HCT116 (cell line): Measurements from ENCODE around the gene ATP5PO. TPM values are rescaled to one million over a fixed set of nuclear protein-coding genes. Genes with fewer than 3 reads are reported as not detected.

Source experiments
- ATAC-seq: fragments of 200-7000 bp; cut with Tn5 transposase; 2 replicates; pipeline ENCODE4 v1.9.1; 2020; ENCODE audit warnings: mild to moderate bottlenecking, moderate library complexity
- BruUV-seq: library from RNA; stranded (reverse); fragments of 400-500 nt; replicated peaks from 2 replicates; lab custom pipeline; 2021; lab: Mats Ljungman, UMichigan
- CTCF ChIA-PET: fragments of 300-600 bp; sonication (Branson Sonifier 250); formaldehyde crosslinking; loops from one replicate; lab custom pipeline; 2021; ENCODE audit warnings: antibody characterized with exemption; lab: Charles Lee
- POLR2A ChIA-PET: fragments of 300-600, 350-600 bp; sonication (Branson Sonifier 250); formaldehyde crosslinking; loops from one replicate; lab custom pipeline; 2021; ENCODE audit warnings: antibody characterized with exemption; lab: Charles Lee
- RAD21 ChIA-PET, 2 experiments: fragments of 300-600 bp; sonication (Branson Sonifier 250); formaldehyde crosslinking; loops; one replicate each; lab custom pipeline; 2023; ENCODE audit warnings: low total read pairs in 2 of 2; ENCODE audit not compliant: uncharacterized antibody in 2 of 2, unreplicated experiment in 2 of 2, low non-redundant PET in 1 of 2; lab: Charles Lee
- DNase-seq: peaks from one replicate; pipeline ENCODE4 v3.0.0-alpha.2; 2010; ENCODE audit warnings: low read depth, low spot score
- H2AFZ ChIP-seq: fragments of 200-600 bp; shearing (Covaris generic), sonication (generic); 2 replicates; pipeline ENCODE4 v1.6.1; 2017; ENCODE audit warnings: low read depth, mixed run types, mixed read lengths, antibody characterized with exemption, low read length; ENCODE audit not compliant: poor library complexity, severe bottlenecking
- H3K27ac ChIP-seq: 2 replicates; pipeline ENCODE4 v1.5.1; 2012; ENCODE audit warnings: low read depth, low read length
- H3K27me3 ChIP-seq: fragments of 200-600 bp; sonication (generic); 2 replicates; pipeline ENCODE4 v1.6.1; 2016; ENCODE audit warnings: mixed run types, low read length, mixed read lengths; ENCODE audit not compliant: insufficient read depth
- H3K36me3 ChIP-seq, 2 experiments: fragments of 200-500 bp in 1 of 2; fragments of 200-600 bp in 1 of 2; sonication (Bioruptor generic) in 1 of 2; sonication (generic) in 1 of 2; 2 replicates each; pipeline versions ENCODE4 v1.5.1 to v1.6.1; 2014 to 2016; ENCODE audit warnings: low read length in 2 of 2, inconsistent platforms in 1 of 2, mixed read lengths in 1 of 2, mixed run types in 1 of 2; ENCODE audit not compliant: insufficient read depth in 2 of 2, control insufficient read depth in 1 of 2
- H3K4me1 ChIP-seq, 2 experiments: fragments of 200-600 bp in 1 of 2; sonication (generic) in 1 of 2; 2 replicates each; pipeline versions ENCODE4 v1.5.1 to v1.6.1; 2012 to 2017; ENCODE audit warnings: low read length in 2 of 2, inconsistent platforms in 1 of 2, mild to moderate bottlenecking in 1 of 2, mixed read lengths in 1 of 2, mixed run types in 1 of 2, moderate library complexity in 1 of 2; ENCODE audit not compliant: insufficient read depth in 2 of 2, control insufficient read depth in 1 of 2
- H3K4me2 ChIP-seq: fragments of 200-600 bp; sonication (generic); 2 replicates; pipeline ENCODE4 v1.6.1; 2017; ENCODE audit warnings: mixed run types, low read length, mixed read lengths
- H3K4me3 ChIP-seq, 2 experiments: fragments of 200-600 bp in 1 of 2; sonication (generic) in 1 of 2; replicated peaks in 1 of 2; 2 replicates each; pipeline ENCODE4 v1.5.1; 2011 to 2016; ENCODE audit warnings: low read length in 2 of 2, control low read depth in 1 of 2, low read depth in 1 of 2, mild to moderate bottlenecking in 1 of 2, mixed read lengths in 1 of 2, mixed run types in 1 of 2
- H3K79me2 ChIP-seq: fragments of 200-600 bp; sonication (generic); 2 replicates; pipeline ENCODE4 v1.6.1; 2017; ENCODE audit warnings: mild to moderate bottlenecking, mixed run types, low read length, moderate library complexity, mixed read lengths; ENCODE audit not compliant: insufficient read depth
- H3K9ac ChIP-seq: fragments of 200-600 bp; sonication (generic); 2 replicates; pipeline ENCODE4 v1.6.1; 2016; ENCODE audit warnings: low read length, mixed read lengths
- H3K9me2 ChIP-seq: fragments of 200-600 bp; sonication (generic), shearing (Covaris generic); 2 replicates; pipeline ENCODE4 v1.6.1; 2017; ENCODE audit warnings: mixed run types, mild to moderate bottlenecking, moderate library complexity; ENCODE audit not compliant: insufficient read depth
- H3K9me3 ChIP-seq, 2 experiments: fragments of 200-500 bp in 1 of 2; fragments of 200-600 bp in 1 of 2; sonication (Bioruptor generic) in 1 of 2; sonication (generic) in 1 of 2; 2 replicates each; pipeline ENCODE4 v1.6.1; 2014 to 2017; ENCODE audit warnings: low read length in 2 of 2, mixed read lengths in 2 of 2, inconsistent platforms in 1 of 2, low read depth in 1 of 2, mild to moderate bottlenecking in 1 of 2, mixed run types in 1 of 2, moderate library complexity in 1 of 2; ENCODE audit not compliant: control insufficient read depth in 1 of 2, insufficient read depth in 1 of 2
- H4K20me1 ChIP-seq: fragments of 200-600 bp; sonication (generic), shearing (Covaris generic); 2 replicates; pipeline ENCODE4 v1.6.1; 2017; ENCODE audit warnings: mixed run types, mild to moderate bottlenecking, moderate library complexity; ENCODE audit not compliant: insufficient read depth
- CEBPB ChIP-seq: IDR thresholded peaks from 2 replicates; pipeline ENCODE4 v1.6.1; 2012; ENCODE audit warnings: low read depth
- EZH2phosphoT487 ChIP-seq: fragments of 200-600 bp; IDR thresholded peaks from 2 replicates; pipeline ENCODE4 v1.6.1; 2018; ENCODE audit warnings: antibody characterized with exemption, borderline replicate concordance
- JUND ChIP-seq: IDR thresholded peaks from 2 replicates; pipeline ENCODE4 v1.6.1; 2012
- POLR2AphosphoS5 ChIP-seq: IDR thresholded peaks from 2 replicates; pipeline ENCODE4 v1.6.1; 2011; ENCODE audit warnings: mild to moderate bottlenecking, low read depth, low read length, moderate library complexity
- RAD21 ChIP-seq: IDR thresholded peaks from 2 replicates; pipeline ENCODE4 v1.6.1; 2012; ENCODE audit warnings: low read depth, mild to moderate bottlenecking
- YY1 ChIP-seq: IDR thresholded peaks from 2 replicates; pipeline ENCODE4 v1.6.1; 2011; ENCODE audit warnings: low read length, low read depth, moderate library complexity, mild to moderate bottlenecking; ENCODE audit not compliant: insufficient replicate concordance; ENCODE audit errors: extremely low read depth
- ZBTB33 ChIP-seq: IDR thresholded peaks from 2 replicates; pipeline ENCODE4 v1.6.1; 2011; ENCODE audit warnings: mild to moderate bottlenecking, low read length, moderate library complexity; ENCODE audit not compliant: insufficient replicate concordance; ENCODE audit errors: extremely low read depth
- intact Hi-C: fragments of 100-400 bp; cut with micrococcal nuclease; formaldehyde crosslinking; loops from 2 replicates; pipeline ENCODE4 v1.10.0; 2022
- total RNA-seq: library from RNA; stranded (reverse); gene quantifications from one replicate; pipeline ENCODE4 v1.2.1, GENCODE V29; 2021; ENCODE audit not compliant: unreplicated experiment
- TF ChIP-seq, protein P1 (sequence below): IDR thresholded peaks from 2 replicates; pipeline ENCODE4 v1.6.1; 2012; ENCODE audit warnings: low read depth

ATP5PO gene
- total RNA-seq, 1 experiment from 2014 or later: 238 TPM

DNA sequence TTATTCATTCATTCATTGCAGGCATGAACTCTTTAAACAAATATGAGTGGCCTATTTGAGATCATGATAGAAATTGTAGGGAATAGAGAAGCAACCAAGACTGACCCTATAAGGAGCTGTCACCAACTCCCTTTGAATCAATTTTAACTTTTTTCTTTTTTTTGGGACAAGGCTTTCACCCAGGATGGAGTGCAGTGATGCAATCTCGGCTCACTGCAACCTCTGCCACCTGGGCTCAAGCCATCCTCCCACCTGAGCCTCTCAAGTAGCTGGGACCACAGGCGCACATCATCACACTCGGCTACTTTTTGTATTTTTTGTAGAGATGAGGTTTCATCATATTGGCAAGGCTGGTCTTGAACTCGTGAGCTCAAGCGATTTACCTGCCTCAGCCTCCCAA, 17.1 kb upstream of the ATP5PO start:
- H3K27ac ChIP-seq: no peak overlapping the region
- CTCF ChIA-PET: interaction anchor here (1.6 kb wide), 1 partner anchor 15 kb away, joined by 5 read pairs; no protein-coding TSS in a partner anchor
- no peak overlapping the region for H2AFZ ChIP-seq

More for the DNA sequence above, 17.1 kb upstream of the ATP5PO start:
- ChIA-PET POLR2A (no interaction called here), RAD21 (no interaction called here)
- Histone ChIP-seq H3K4me3 (no peak overlapping the region), H3K4me1 (peaks cover 0 to 3% of the 10 kb centered on the region in 2 experiments; a peak in 1 of 4 replicates), H3K9me3 (no peaks in the 10 kb centered on the region), H3K79me2 (no peaks in the 10 kb centered on the region), H4K20me1 (no peaks in the 10 kb centered on the region), H3K9me2 (no peaks in the 10 kb centered on the region), H3K4me2 (no peak overlapping the region), H3K36me3 (no peaks in the 10 kb centered on the region), H3K27me3 (no peaks in the 10 kb centered on the region), H3K9ac (no peak overlapping the region)
- no peak for ATAC-seq
- no TSS peak for BruUV-seq
- DNase-seq: no peak
- no peak for TF ChIP-seq POLR2AphosphoS5
- no peak for TF ChIP-seq ZBTB33
- TF ChIP-seq JUND: no peak
- TF ChIP-seq EZH2phosphoT487: no peak
- TF ChIP-seq YY1: no peak
- TF ChIP-seq RAD21: no peak
- TF ChIP-seq, protein P1, sequence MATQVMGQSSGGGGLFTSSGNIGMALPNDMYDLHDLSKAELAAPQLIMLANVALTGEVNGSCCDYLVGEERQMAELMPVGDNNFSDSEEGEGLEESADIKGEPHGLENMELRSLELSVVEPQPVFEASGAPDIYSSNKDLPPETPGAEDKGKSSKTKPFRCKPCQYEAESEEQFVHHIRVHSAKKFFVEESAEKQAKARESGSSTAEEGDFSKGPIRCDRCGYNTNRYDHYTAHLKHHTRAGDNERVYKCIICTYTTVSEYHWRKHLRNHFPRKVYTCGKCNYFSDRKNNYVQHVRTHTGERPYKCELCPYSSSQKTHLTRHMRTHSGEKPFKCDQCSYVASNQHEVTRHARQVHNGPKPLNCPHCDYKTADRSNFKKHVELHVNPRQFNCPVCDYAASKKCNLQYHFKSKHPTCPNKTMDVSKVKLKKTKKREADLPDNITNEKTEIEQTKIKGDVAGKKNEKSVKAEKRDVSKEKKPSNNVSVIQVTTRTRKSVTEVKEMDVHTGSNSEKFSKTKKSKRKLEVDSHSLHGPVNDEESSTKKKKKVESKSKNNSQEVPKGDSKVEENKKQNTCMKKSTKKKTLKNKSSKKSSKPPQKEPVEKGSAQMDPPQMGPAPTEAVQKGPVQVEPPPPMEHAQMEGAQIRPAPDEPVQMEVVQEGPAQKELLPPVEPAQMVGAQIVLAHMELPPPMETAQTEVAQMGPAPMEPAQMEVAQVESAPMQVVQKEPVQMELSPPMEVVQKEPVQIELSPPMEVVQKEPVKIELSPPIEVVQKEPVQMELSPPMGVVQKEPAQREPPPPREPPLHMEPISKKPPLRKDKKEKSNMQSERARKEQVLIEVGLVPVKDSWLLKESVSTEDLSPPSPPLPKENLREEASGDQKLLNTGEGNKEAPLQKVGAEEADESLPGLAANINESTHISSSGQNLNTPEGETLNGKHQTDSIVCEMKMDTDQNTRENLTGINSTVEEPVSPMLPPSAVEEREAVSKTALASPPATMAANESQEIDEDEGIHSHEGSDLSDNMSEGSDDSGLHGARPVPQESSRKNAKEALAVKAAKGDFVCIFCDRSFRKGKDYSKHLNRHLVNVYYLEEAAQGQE: no peak
- TF ChIP-seq CEBPB: no peak
- intact Hi-C loops: no loop called here
